ENCODE results near the gene ADAM22.

DNA sequence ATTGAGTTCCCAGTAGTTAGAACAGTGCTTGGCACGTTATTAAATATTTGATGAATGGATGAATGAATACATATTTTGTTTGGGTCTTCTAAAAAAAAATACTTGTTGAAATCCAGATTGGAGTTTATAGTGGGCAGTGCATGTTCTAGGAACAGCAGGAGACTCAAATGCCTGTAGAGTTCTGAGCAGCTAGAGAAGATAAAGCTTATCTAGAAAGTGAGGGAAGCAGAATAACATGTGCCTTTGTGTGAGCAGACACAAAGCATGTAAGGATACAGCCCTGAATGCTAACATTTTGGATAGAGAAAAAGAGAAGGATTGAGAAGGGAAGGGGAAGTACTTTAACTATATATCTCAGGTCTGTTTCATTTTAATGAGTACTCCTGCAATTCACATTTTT lies 213.9 kb downstream of the ADAM22 start:
- TF ChIP-seq, protein P1, sequence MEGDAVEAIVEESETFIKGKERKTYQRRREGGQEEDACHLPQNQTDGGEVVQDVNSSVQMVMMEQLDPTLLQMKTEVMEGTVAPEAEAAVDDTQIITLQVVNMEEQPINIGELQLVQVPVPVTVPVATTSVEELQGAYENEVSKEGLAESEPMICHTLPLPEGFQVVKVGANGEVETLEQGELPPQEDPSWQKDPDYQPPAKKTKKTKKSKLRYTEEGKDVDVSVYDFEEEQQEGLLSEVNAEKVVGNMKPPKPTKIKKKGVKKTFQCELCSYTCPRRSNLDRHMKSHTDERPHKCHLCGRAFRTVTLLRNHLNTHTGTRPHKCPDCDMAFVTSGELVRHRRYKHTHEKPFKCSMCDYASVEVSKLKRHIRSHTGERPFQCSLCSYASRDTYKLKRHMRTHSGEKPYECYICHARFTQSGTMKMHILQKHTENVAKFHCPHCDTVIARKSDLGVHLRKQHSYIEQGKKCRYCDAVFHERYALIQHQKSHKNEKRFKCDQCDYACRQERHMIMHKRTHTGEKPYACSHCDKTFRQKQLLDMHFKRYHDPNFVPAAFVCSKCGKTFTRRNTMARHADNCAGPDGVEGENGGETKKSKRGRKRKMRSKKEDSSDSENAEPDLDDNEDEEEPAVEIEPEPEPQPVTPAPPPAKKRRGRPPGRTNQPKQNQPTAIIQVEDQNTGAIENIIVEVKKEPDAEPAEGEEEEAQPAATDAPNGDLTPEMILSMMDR (IDR thresholded peaks at IDR 0.05; ENCODE audit: insufficient read depth, low read length, poor library complexity, severe bottlenecking), result no peak
- TF ChIP-seq EZH2phosphoT487 (conservative IDR thresholded peaks at IDR 0.05; ENCODE audit: low read length), result no peak
